Measurements from ENCODE around the gene ARHGAP44. TPM values are rescaled to one million over a fixed set of nuclear protein-coding genes. Genes with fewer than 3 reads are reported as not detected.

ARHGAP44 gene
- total RNA-seq, 1 experiment from 2014 or later = 9.9 TPM

DNA sequence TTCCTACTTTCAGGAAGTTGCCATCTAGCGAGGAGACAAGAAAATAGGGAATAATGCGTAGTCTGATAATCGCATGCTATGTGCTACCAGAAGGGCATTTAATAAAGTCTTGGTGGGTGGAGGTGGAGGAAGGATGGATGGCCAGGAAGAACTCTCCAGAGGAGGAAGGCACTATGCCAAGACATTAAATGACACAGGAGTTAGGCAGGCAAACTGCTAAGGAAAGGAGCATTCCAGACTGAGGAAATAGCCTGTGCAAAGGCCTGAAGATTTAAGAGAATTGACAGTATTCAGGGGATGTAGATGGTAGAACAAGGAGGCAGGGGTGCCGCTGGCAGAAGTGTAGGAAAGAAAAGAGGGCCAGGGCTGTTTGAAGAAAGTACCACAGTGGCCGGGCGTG, 19.3 kb upstream of the ARHGAP44 start:
- Histone ChIP-seq H2BK5ac (ENCODE audit: insufficient read length, low read length) (no peak overlapping the region), H2BK15ac (ENCODE audit: low read depth, low read length) (no peak overlapping the region), H2BK120ac (ENCODE audit: low read depth, low read length, poor library complexity, severe bottlenecking) (no peak overlapping the region), H3T11ph (ENCODE audit: low read length) (no peak overlapping the region), H2AFZ (ENCODE audit: low read length) (no peak overlapping the region), H3K14ac (ENCODE audit: insufficient read depth, low read length) (no peak overlapping the region), H4K20me1 (ENCODE audit: control insufficient read depth, insufficient read depth, insufficient read length) (no peaks in the 10 kb centered on the region), H3K23ac (ENCODE audit: insufficient read length, low read depth, low read length) (no peak overlapping the region), H3K4me2 (ENCODE audit: insufficient read depth, insufficient read length, low read length) (no peak overlapping the region), H4K5ac (ENCODE audit: insufficient read length, low read depth, low read length) (no peak overlapping the region), H4K91ac (ENCODE audit: insufficient read length, low read depth, low read length) (no peak overlapping the region), H3K4ac (ENCODE audit: low read depth, low read length) (no peak overlapping the region), H3K56ac (ENCODE audit: insufficient read length, low read depth, low read length) (no peak overlapping the region), H3K23me2 (ENCODE audit: insufficient read length, low read depth, low read length, poor library complexity, severe bottlenecking) (no peaks in the 10 kb centered on the region), H3K79me2 (ENCODE audit: insufficient read depth, low read length) (no peaks in the 10 kb centered on the region), H3K27ac (ENCODE audit: insufficient read length, low read depth, low read length) (no peak overlapping the region), H4K8ac (replicated peaks; ENCODE audit: insufficient read length, low read depth, low read length) (no peak overlapping the region), H3K18ac (ENCODE audit: insufficient read length, low read depth, low read length) (no peak overlapping the region), H3K4me1 (ENCODE audit: insufficient read depth, low read length) (no peaks in the 10 kb centered on the region), H2AK5ac (ENCODE audit: insufficient read length, low read length) (no peak overlapping the region), H2BK20ac (ENCODE audit: low read depth, low read length, poor library complexity, severe bottlenecking) (no peak overlapping the region), H3K9me3 (ENCODE audit: control insufficient read depth, low read depth, low read length) (no peaks in the 10 kb centered on the region), H3K27me3 (ENCODE audit: insufficient read depth, low read length) (no peaks in the 10 kb centered on the region), H3K9ac (ENCODE audit: extremely low read depth, insufficient read length, low read length) (no peak overlapping the region), H3K79me1 (ENCODE audit: insufficient read depth, low read depth, low read length, poor library complexity, severe bottlenecking) (no peaks in the 10 kb centered on the region), H2BK12ac (ENCODE audit: insufficient read length, low read depth, low read length) (no peak overlapping the region)
- DNase-seq = no peak
- WGBS (ENCODE audit: extremely low coverage, insufficient read length, low lambda C conversion rate) = no CpG with 5 or more reads among the region's 6 CpGs
- 0 out of 2 replicates have a peak, but pooled peaks cover 4% of the 10 kb centered on the region for H3K27me3 Mint-ChIP-seq (ENCODE audit: low read depth)
- no peaks in the 10 kb centered on the region for H3K9me3 Mint-ChIP-seq
- no peak overlapping the region; a peak in 1 of 7 replicates for H3K27ac Mint-ChIP-seq
- TF ChIP-seq, protein P1, sequence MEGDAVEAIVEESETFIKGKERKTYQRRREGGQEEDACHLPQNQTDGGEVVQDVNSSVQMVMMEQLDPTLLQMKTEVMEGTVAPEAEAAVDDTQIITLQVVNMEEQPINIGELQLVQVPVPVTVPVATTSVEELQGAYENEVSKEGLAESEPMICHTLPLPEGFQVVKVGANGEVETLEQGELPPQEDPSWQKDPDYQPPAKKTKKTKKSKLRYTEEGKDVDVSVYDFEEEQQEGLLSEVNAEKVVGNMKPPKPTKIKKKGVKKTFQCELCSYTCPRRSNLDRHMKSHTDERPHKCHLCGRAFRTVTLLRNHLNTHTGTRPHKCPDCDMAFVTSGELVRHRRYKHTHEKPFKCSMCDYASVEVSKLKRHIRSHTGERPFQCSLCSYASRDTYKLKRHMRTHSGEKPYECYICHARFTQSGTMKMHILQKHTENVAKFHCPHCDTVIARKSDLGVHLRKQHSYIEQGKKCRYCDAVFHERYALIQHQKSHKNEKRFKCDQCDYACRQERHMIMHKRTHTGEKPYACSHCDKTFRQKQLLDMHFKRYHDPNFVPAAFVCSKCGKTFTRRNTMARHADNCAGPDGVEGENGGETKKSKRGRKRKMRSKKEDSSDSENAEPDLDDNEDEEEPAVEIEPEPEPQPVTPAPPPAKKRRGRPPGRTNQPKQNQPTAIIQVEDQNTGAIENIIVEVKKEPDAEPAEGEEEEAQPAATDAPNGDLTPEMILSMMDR (conservative IDR thresholded peaks at IDR 0.05) = no peak
- no peaks in the 10 kb centered on the region for H3K36me3 Mint-ChIP-seq (ENCODE audit: insufficient read depth in 1 of 3, low read depth in 3 of 3)
- no peaks in the 10 kb centered on the region; a peak in 1 of 4 replicates for H3K4me1 Mint-ChIP-seq
- H3K4me3 Mint-ChIP-seq = no peak overlapping the region
